Activated CD8-positive, alpha-beta memory T cell treated with anti-CD3 and anti-CD28 coated beads, Interleukin-2, amount 50 U/mL, for 48 hours (primary cell): ENCODE results near the gene CNGA4.
"Not testable (repeated sequence)": the region's sequence is repeated elsewhere in the genome, so short reads cannot be mapped to it uniquely, and the experiment has no call there.

Experiments used
- DNase-seq: peaks from one replicate; pipeline ENCODE4 v3.0.0-alpha.2; 2020

The CNGA4 gene

GRCh38 chr11:6228520-6228919 is 10.4 kb upstream of the CNGA4 start:
- no peak for DNase-seq

GRCh38 chr11:6229911-6230310 is 9.0 kb upstream of the CNGA4 start:
- DNase-seq = no peak

GRCh38 chr11:6232899-6233298 is 6.0 kb upstream of the CNGA4 start:
- no peak for DNase-seq

GRCh38 chr11:6233984-6234386 is 4.9 kb upstream of the CNGA4 start:
- no peak for DNase-seq

GRCh38 chr11:6234387-6235107 is 4.3 kb upstream of the CNGA4 start, which contains the start of gene FHIP1B:
TSS of gene FHIP1B (minus strand) at chr11:6234636. CDS start at chr11:6224516, 10,120 bp downstream.
- DNase-seq = peak; percentile 98

- DNase-seq = no peak
Measured at GRCh38 chr11:6237266-6237665, 1.6 kb upstream of the CNGA4 start.

- DNase-seq = no peak
Measured at GRCh38 chr11:6237761-6238302, 1.1 kb upstream of the CNGA4 start.

GRCh38 chr11:6240139-6240538 is 1.2 kb downstream of the CNGA4 start:
- no peak for DNase-seq

GRCh38 chr11:6240781-6241180 is 1.9 kb downstream of the CNGA4 start:
- no peak for DNase-seq

- DNase-seq = no peak
Measured at GRCh38 chr11:6241316-6241715, 2.4 kb downstream of the CNGA4 start.

GRCh38 chr11:6245536-6245935 is 6.6 kb downstream of the CNGA4 start:
- DNase-seq = no peak

GRCh38 chr11:6248248-6248647 is 9.4 kb downstream of the CNGA4 start:
- no peak for DNase-seq

GRCh38 chr11:6248897-6249296 is 10.0 kb downstream of the CNGA4 start:
- DNase-seq = not testable (repeated sequence)

- DNase-seq = no peak
Measured at GRCh38 chr11:6249770-6250555, 11.1 kb downstream of the CNGA4 start.

GRCh38 chr11:6251120-6251733 is 12.3 kb downstream of the CNGA4 start:
- DNase-seq = peak; percentile 76

- DNase-seq = no peak
Measured at GRCh38 chr11:6251990-6252473, 13.1 kb downstream of the CNGA4 start.

- DNase-seq = no peak
Measured at GRCh38 chr11:6253197-6253596, 14.3 kb downstream of the CNGA4 start.

GRCh38 chr11:6258141-6258540 is 19.3 kb downstream of the CNGA4 start:
- no peak for DNase-seq

- no peak for DNase-seq
Measured at GRCh38 chr11:6258571-6259081, 19.7 kb downstream of the CNGA4 start.

- no peak for DNase-seq
Measured at GRCh38 chr11:6260207-6260726, 21.4 kb downstream of the CNGA4 start.

GRCh38 chr11:6263662-6264061 is 24.8 kb downstream of the CNGA4 start:
- DNase-seq = no peak

GRCh38 chr11:6268820-6269219 is 29.9 kb downstream of the CNGA4 start:
- no peak for DNase-seq

- DNase-seq = no peak
Measured at GRCh38 chr11:6269994-6270393, 31.1 kb downstream of the CNGA4 start.
